HUDEP-2 (cell line): Measurements from ENCODE around the gene ACTL7B.

Experiments
- DNase-seq, 76 experiments: peaks; one replicate each; lab custom pipeline; 2025; ENCODE audit not compliant: unreplicated experiment in 76 of 76; lab: John Stamatoyannopoulos, UW

ACTL7B gene

DNA sequence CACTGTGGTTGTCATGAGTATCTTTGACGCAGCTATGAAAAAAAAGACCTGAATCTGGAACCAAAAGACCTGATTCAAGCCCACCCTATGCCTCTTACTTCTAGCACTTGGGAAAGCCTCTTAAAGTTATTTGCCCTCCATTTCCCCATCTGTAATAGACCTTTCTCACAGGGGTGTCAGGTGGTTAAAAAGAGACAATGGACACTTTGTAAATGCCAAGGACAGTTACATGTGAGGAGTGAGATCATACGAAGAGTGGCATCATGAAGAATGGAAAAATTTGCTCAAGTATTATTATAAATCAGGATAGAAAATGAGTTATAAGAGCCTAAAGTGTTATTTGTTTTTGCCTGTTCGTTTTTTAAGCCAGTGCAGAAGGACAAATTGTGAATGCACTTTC is 46.5 kb downstream of the ACTL7B start:
- DNase-seq, result no peak
